GM13976 (cell line): ENCODE data around the gene TLCD5.

Experiments used
- DNase-seq: peaks from one replicate; pipeline ENCODE4 v3.0.0; 2012; ENCODE audit warnings: low spot score
- in situ Hi-C: fragments of 300-500 bp; cut with MboI; formaldehyde crosslinking; loops from one replicate; pipeline ENCODE4 v1.12.0; 2022; ENCODE audit warnings: low sequenced_read_pairs, mixed read lengths, inconsistent platforms; ENCODE audit not compliant: unreplicated experiment
- TF ChIP-seq, protein P1 (sequence below): IDR thresholded peaks from 2 replicates; pipeline ENCODE4 v1.5.1; 2012; ENCODE audit warnings: borderline replicate concordance, mild to moderate bottlenecking; ENCODE audit not compliant: insufficient read depth; ENCODE audit errors: extremely low read depth, missing control alignments, control extremely low read depth

The TLCD5 gene

GRCh38 chr11:120317689-120318480 lies 7.2 kb upstream of the TLCD5 start:
- TF ChIP-seq, protein P1, sequence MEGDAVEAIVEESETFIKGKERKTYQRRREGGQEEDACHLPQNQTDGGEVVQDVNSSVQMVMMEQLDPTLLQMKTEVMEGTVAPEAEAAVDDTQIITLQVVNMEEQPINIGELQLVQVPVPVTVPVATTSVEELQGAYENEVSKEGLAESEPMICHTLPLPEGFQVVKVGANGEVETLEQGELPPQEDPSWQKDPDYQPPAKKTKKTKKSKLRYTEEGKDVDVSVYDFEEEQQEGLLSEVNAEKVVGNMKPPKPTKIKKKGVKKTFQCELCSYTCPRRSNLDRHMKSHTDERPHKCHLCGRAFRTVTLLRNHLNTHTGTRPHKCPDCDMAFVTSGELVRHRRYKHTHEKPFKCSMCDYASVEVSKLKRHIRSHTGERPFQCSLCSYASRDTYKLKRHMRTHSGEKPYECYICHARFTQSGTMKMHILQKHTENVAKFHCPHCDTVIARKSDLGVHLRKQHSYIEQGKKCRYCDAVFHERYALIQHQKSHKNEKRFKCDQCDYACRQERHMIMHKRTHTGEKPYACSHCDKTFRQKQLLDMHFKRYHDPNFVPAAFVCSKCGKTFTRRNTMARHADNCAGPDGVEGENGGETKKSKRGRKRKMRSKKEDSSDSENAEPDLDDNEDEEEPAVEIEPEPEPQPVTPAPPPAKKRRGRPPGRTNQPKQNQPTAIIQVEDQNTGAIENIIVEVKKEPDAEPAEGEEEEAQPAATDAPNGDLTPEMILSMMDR = no peak
- DNase-seq = no peak
- in situ Hi-C loops = no loop called here

DNA sequence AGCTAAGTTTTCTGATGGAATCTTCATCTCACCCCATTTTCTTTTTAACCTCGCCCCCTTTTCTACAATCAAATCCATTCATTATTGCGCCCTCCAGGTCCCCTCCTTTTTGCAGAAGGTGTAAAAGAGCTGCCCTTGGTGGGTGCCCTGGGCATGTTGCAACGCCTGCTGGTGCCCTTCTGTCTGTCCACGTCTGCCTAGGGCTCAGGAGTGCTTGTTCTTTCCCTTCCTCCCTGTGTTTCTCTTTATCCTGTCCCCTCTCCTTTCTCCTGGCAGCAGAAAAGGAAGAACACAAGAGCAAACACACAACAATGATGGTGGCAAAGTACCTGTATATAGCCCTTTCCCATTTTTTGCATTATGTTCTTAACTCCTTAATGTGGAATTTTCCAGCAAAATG lies 6.2 kb upstream of the TLCD5 start:
- no peak for DNase-seq
- in situ Hi-C loops = no loop called here
- TF ChIP-seq, protein P1 = no peak

GRCh38 chr11:120326228-120326627 lies 1.1 kb downstream of the TLCD5 start:
- TF ChIP-seq, protein P1 = no peak
- in situ Hi-C loops = no loop called here
- no peak for DNase-seq

- TF ChIP-seq, protein P1 = no peak
- in situ Hi-C loops = no loop called here
- no peak for DNase-seq
These were observed 1.8 kb downstream of the TLCD5 start for GRCh38 chr11:120326845-120327281.

- in situ Hi-C loops = no loop called here
- TF ChIP-seq, protein P1 = no peak
- DNase-seq = no peak
These were observed 2.2 kb downstream of the TLCD5 start for GRCh38 chr11:120327311-120327710.

GRCh38 chr11:120329556-120329955 lies 4.5 kb downstream of the TLCD5 start:
- in situ Hi-C loops = no loop called here
- TF ChIP-seq, protein P1 = no peak
- DNase-seq = no peak
